Midbrain (tissue), 1 donor: ENCODE data around the gene MPL.

Source experiments
- DNase-seq: peaks from one replicate; lab custom pipeline; 2025; lab: John Stamatoyannopoulos, UW

Gene MPL

DNA sequence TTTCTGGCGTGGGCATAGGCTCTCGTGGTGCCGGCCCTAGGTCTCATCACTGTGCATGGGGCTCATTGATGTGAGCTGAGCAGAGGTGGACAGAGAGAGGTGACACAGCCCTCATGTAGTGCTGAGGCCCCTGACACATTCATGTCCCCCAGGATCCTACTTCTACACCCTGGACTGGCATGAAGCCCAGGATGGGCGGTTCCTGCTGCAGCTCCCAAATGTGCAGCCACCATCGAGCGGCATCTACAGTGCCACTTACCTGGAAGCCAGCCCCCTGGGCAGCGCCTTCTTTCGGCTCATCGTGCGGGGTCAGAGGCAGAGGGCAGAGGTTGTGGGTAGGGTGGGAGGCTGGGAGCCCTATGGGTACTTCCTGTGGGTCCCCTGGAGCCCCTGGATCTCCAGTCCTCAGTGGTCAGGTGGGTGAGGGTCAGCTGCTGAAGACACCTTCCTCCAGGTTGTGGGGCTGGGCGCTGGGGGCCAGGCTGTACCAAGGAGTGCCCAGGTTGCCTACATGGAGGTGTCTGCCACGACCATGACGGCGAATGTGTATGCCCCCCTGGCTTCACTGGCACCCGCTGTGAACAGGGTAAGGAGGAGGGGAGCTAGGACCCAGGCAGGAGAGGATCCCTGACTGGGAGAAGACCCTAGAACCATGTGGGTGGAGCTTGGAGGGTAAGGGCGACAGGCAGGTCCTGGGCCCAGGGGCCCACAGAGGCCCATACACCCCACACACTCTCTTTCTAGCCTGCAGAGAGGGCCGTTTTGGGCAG is 30.7 kb upstream of the MPL start:
- no peak for DNase-seq

DNA sequence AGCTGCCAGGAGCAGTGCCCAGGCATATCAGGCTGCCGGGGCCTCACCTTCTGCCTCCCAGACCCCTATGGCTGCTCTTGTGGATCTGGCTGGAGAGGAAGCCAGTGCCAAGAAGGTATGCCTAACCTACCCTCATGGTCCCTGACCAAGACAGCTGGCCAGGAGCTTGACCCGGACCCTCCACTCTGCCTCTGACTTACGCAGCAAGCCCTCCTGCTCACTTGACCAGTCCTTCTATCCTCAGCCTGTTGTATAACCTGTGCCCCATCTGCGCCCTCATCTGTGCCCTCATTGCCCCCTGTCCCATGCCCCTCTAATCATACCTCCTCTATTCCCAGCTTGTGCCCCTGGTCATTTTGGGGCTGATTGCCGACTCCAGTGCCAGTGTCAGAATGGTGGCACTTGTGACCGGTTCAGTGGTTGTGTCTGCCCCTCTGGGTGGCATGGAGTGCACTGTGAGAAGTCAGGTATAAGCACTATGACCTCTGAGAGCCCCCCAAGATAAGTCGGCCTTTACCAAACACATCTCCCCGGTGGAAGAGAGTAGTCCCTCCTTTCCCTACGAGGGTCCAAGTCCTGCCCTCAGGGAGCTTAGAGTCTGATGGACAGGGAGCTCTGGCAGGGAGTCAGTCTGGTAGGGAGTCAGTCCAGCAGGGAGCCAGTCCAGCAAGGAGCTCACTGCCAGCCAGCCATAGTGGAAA is 30.0 kb upstream of the MPL start:
- no peak for DNase-seq

DNA sequence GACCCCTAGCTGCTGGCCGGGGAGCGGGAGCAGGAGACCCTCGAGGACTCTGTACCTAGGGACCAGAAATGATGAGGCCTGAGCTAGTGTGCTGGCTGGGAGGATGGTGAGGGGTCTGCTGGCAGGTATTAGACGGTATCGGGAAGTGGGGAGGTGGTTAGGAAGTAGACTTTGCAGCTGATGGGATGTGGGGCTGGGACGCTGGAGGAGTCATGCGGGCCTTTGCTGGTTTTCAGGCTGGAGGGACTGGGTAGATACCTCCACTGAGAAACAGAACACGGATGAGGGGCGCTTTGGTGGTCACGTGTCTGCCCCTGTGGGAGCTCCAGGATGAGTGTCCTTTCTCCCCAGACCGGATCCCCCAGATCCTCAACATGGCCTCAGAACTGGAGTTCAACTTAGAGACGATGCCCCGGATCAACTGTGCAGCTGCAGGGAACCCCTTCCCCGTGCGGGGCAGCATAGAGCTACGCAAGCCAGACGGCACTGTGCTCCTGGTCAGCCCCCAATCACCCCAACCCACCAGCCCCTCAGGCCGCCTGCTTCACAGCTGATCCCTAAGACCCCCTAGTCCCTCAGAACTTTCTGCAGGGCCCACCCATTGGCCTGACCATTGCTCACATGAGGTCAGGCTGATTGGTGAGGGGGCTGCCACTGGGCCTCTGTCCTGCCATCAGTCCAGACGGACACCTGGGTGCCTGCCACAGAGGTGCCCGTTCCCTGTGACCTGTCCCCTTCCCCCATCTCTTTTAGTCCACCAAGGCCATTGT is 28.8 kb upstream of the MPL start:
- DNase-seq = no peak

DNA sequence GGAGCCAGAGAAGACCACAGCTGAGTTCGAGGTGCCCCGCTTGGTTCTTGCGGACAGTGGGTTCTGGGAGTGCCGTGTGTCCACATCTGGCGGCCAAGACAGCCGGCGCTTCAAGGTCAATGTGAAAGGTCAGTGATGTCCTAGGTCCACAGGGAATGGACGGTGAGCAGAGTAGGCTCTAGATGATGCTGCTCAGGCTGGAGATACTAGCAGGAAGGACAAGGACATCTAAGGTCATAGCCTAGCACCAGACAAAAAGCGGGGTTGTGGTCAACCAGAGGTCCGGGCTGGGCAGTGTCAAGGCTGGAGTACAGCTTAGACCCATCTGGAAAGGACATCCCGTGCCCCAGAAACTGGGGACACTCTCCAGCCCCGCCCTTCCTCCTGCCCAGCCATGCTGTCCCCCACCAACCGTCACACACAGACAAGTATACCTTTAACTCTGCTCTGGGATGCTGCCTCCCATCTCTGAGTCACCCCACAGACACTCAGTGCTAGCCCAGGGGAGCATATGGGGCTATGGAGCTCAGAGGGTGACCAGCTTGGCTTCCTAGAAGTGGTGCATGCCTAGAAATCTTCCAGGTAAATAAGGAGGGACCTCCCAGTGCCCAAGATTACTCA is 28.1 kb upstream of the MPL start:
- no peak for DNase-seq

DNA sequence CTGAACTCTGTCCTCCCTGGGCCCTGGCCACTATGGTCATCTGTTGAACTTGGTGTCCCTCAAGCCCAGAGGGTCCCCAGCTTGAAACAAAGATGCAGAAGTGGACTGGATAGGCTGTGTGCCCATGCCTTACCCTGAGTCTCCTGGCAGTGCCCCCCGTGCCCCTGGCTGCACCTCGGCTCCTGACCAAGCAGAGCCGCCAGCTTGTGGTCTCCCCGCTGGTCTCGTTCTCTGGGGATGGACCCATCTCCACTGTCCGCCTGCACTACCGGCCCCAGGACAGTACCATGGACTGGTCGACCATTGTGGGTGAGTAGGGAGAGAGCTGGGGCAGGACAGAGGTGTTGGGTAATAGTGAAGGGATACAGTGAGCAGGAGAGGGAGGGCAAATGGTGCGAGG is 26.1 kb upstream of the MPL start:
- DNase-seq = no peak

DNA sequence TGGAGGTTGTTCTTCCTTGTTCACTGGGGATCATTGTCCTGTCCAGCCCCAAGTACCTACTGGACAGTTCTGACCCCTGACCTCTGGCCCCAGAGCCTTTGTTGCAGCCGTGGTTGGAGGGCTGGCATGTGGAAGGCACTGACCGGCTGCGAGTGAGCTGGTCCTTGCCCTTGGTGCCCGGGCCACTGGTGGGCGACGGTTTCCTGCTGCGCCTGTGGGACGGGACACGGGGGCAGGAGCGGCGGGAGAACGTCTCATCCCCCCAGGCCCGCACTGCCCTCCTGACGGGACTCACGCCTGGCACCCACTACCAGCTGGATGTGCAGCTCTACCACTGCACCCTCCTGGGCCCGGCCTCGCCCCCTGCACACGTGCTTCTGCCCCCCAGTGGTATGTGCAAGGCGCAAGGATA is 25.4 kb upstream of the MPL start:
- DNase-seq = no peak

DNA sequence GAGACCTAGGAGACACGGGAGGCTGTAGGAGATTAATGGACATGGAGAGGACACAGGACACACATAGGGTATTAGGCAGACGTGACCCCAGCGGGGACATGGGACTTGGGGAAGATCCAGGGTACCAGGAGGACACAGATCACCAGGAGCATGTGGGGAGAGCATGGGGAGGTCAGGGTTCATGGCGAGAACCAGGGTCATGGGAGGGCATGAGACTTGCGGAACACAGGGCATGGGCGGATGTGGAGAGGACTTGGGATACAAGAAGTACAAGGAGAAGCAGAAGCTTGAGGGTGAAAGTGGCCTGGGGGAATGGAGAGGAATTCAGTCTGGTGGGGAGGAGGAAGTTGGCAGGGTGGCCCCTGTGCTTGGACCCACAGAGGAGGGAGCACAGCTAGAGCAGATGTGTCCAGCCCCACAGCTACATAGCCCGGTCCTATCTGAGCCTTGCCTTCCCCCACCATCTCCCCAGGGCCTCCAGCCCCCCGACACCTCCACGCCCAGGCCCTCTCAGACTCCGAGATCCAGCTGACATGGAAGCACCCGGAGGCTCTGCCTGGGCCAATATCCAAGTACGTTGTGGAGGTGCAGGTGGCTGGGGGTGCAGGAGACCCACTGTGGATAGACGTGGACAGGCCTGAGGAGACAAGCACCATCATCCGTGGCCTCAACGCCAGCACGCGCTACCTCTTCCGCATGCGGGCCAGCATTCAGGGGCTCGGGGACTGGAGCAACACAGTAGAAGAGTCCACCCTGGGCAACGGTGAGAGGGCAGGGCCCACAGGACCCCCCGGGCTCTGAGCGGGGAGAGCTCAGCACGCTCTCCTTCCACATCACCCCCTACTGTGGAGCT is 24.7 kb upstream of the MPL start:
- DNase-seq = no peak

DNA sequence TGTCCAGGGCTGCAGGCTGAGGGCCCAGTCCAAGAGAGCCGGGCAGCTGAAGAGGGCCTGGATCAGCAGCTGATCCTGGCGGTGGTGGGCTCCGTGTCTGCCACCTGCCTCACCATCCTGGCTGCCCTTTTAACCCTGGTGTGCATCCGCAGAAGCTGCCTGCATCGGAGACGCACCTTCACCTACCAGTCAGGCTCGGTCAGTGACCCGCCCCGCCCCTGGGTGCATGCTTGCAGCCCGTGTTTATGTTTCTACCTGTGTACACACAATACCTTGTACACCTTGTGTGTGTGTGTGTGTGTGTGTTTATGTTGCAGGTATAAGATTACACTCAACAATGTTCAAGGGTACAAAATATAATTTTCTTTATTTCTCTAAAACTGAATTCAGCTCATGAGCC is 23.8 kb upstream of the MPL start:
- DNase-seq = no peak

DNA sequence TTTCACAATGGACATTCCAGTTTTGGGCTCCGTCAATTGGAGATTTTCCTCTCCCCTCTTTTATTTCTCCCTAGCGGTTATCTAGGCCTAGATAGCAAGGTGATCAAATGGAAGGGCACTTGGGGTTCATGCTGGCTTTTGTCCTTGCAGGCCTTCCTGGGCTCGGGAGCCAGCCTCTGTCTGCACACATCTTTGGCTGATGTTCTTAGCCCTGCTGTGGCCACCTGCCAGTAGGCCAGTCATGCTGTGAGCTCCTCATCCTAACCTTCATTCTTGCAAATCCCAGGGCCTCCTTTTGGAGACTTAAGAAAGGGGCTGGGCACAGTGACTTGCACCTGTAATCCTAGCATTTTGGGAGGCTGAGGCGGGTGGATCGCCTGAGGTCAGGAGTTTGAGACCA is 23.4 kb upstream of the MPL start:
- DNase-seq = no peak

DNA sequence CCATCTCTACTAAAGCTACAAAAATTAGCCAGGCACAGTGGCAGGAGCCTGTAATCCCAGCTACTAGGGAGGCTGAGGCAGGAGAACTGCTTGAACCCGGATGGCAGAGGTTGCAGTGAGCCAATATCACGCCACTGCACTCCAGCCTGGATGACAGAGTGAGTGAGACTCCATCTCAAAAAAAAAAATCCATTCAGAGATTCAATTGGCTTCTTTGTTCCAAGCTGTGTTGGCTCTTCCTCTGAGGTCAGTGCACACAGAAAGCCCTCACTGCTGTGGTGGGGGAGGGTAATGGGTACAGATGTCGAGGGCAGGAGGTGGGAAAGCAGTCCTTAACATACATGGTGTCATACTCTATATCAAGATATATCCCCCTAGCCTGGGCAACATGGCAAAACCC is 22.1 kb upstream of the MPL start:
- DNase-seq = peak; percentile 67

DNA sequence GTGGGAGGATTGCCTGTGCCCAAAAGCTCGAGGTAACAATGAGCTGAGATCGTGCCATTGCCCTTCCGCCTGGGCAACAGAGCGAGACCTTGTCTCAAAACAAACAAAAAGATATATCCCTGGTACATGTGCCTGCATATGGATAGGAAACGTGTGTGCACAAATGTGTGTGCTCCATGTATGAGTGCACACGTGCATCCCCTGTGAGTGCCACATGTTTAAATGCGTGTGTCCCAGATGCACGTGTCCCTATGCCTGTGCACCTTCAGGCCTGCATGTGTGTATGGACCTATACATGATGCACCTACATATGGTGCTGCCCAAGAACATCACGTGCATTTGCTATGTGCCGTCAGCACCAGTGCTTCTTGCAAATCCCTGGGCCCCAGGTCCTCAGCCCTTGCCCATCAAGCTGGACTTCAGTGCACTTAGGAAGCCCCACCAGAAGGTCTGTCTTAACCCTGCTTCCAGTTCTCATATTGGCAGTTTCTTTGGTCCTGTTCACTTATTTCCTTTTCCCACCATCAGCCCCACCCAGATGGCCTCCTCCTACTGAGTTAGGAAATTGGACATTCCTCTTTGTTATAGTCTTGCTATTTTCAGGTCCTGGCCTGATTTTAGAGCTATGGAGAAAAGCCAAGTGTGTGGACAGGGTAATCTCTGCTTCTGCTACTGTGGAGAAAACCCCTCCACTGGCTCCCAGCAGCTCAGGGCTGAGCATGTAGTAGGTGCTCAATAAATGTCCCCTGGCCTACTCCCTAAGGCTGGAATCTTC is 21.5 kb upstream of the MPL start:
- no peak for DNase-seq

DNA sequence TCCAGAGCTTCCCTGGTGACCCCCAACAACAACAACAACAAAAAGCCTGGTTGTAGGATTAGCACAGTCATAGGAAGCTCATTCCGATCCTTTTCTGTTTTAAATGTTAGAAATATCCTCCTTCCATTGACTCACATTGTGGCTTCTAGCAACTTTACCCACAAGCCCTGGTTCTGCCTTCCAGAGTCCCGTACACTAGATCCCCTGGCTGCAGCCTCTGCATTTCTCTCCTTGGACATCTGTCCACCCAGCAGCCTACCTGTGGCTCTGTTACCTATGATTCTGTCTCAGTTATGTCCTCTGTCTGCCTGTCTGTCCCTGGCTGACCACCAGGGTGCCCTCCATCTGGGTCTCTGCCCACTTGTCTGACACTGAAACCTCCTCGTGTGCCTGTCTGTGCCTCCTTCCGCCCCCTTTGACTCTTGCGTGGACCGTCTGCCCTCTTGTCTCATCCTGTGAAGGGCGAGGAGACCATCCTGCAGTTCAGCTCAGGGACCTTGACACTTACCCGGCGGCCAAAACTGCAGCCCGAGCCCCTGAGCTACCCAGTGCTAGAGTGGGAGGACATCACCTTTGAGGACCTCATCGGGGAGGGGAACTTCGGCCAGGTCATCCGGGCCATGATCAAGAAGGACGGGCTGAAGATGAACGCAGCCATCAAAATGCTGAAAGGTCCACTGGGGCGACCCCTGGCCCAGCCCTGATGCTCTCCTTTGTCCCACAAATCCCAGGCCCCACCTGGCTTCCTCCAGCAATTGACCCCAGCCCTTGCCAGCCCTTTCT is 20.7 kb upstream of the MPL start:
- no peak for DNase-seq

DNA sequence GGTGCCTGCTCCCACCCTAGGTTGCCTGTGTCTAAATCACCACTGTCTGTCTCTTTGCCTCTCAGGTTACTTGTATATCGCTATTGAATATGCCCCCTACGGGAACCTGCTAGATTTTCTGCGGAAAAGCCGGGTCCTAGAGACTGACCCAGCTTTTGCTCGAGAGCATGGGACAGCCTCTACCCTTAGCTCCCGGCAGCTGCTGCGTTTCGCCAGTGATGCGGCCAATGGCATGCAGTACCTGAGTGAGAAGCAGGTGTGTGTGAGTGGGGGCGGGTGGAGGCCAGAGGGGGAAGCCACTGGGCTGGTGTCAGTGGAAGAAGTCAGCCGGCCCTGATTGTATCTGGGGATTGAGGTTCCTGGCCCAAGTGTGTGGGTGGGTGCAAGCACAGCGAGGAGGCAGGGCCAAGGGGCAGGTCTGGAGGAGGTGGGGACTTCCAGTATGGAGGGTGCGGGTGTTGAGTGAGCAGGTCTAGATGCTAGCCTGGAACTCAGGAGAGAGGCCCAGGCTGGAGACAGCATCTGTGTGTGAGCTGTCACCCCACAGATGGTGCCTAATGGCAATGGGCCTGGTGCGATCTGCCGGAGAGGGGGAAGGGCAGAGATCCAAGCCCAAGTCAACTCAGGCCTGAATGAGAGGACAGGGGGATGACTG is 19.7 kb upstream of the MPL start:
- peak; percentile 52 for DNase-seq

DNA sequence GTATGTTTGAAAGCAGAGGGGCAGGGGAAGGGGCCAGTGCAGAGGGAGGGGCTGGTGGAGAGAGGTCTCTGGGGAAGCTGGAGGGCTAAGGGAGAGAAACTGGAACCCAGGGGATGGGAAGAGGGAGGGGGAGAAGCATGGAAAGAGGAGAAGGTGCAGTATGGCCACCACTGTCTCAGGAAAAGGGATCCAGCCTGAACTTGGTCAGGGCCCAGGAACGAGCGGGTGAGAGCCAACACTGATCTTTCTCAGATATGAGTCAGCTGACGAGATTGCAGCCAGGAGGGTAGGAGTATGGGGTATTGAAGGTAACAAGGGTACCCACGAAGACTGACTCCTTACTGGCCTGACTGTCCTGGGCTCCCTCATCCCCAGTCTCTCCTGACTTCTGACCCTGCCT is 18.8 kb upstream of the MPL start:
- no peak for DNase-seq

DNA sequence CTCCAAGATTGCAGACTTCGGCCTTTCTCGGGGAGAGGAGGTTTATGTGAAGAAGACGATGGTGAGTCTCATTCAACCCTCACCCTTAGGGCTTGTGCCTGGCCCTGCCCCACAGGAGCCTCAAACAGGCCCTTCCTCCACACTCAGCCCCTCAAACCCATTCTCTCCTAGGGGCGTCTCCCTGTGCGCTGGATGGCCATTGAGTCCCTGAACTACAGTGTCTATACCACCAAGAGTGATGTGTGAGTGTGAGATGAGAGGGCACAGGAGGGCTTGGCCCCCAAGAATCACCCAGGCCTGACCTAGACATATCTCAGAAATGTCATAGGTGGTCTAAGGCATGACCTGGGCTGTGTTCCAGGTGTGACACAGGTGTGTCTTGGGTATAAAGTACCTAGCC is 18.3 kb upstream of the MPL start:
- no peak for DNase-seq

DNA sequence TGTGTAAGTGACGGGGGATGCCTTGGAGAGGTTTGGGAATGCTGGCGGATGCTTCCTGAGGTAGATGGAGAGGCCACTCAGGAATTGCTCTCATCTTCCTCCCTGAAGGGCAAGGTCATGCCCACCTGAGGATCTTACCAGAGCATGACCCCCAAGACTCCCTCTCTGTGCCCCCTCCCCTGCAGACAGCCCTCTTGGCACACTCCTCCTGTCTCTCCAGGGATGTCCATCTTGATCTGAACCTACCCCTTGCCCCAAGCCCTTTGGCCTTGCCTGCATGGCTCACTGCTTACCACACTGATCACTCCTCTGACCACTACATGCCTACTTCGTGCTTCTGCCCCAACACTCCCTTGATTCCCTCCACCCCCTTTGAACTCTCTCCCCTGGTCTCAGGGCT is 17.9 kb upstream of the MPL start:
- no peak for DNase-seq

DNA sequence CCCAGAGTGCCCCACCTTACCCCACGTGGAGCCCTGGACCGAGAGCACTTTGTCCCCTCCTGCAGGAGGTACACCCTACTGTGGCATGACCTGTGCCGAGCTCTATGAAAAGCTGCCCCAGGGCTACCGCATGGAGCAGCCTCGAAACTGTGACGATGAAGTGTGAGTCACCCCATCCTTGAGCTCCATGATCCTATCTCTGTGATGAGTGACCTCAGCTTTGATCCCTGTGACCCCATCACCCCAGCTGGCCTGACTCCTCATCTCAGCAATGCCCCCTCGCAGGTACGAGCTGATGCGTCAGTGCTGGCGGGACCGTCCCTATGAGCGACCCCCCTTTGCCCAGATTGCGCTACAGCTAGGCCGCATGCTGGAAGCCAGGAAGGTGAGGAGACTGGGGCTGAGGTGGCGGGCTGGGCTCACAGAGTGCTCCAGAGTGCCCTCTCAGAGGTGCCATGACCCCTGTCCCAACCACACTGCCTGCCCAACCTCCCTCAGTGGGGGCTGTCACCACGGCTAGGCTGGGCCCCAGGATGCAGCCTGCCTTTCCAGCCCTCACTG is 16.2 kb upstream of the MPL start:
- DNase-seq = no peak

DNA sequence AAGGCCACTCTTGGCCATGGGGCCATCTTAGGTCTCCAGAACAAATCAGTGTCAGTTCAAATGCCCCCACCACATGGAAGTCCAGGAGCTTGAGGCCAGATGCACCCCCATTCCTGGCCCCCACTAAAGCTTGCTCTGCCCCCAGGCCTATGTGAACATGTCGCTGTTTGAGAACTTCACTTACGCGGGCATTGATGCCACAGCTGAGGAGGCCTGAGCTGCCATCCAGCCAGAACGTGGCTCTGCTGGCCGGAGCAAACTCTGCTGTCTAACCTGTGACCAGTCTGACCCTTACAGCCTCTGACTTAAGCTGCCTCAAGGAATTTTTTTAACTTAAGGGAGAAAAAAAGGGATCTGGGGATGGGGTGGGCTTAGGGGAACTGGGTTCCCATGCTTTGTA is 15.1 kb upstream of the MPL start:
- DNase-seq = no peak

DNA sequence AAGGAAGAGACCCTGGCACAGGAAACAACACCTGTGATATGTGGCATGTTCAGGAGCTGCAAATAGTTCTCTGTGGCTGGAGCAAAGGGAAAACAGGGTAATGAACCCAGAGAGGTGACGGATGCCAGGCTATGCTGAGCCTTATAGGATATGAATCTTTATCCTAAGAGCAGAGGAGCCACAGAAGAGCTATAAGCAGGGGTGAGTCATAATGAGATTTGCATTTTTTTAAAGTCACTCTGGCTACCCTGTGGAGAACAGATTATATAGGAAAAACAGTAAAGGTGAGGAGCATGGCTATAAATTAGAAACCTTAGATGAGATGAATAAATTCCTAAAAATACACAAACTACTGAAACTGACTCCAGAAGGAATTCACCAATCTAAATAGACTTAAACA is 12.8 kb upstream of the MPL start:
- DNase-seq = no peak
